ENCODE measurements around the gene RASGRF1.
"Not testable (repeated sequence)": the region's sequence is repeated elsewhere in the genome, so short reads cannot be mapped to it uniquely, and the experiment has no call there.

The RASGRF1 gene

GRCh38 chr15:78937132-78937739, 153.3 kb downstream of the RASGRF1 start:
- peak in 1 of 2 donors; percentile 3 for DNase-seq (ENCODE audit: extremely low read depth in 1 of 2, low read depth in 1 of 2)

- DNase-seq (ENCODE audit: extremely low read depth in 1 of 2, low read depth in 1 of 2): no peak
These were observed 155.9 kb downstream of the RASGRF1 start for GRCh38 chr15:78934655-78935023.

DNA sequence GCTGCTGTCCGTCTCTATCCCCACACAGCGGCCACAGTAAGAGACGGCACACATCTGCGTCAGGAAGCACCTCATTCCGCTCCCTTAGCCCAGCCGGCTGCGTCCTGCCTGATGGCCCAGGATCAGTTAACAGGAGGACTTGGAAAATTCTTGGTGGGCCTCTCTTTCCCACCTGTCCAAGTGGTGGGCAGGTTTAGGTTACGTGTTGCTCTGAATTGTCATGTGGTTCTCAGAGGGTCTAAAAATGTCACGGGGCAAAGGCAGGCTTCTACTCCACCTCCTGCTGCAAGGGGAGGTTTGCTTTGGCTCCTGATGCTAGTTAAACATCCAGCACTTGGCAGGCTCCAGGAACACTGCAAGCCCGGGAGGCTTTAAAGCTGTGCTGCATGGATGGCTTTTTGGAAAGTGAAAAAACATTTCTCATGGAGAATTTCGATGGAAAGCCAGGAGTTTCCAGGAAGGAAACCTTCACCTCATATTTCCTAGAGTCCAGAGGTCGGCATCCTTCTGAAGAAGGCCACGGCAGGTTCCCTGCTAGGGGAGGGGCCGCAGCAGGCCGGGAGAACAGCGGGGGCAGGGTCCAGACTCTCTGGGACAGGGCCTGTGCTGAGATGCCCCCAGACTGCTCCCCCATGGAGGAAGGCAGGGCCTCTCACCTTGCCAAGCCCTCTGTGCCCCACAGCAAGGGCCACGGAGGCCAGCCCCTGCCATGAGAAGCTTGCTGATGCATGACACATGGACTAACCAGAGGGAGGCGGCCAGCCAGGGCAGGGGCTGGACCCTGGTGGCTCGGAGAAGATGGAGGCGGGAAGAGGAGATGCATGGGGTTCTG, 156.5 kb downstream of the RASGRF1 start:
- DNase-seq (ENCODE audit: extremely low read depth in 1 of 2, low read depth in 1 of 2): no peak

GRCh38 chr15:78933187-78933822, 157.3 kb downstream of the RASGRF1 start:
- no peak for DNase-seq (ENCODE audit: extremely low read depth in 1 of 2, low read depth in 1 of 2)

DNA sequence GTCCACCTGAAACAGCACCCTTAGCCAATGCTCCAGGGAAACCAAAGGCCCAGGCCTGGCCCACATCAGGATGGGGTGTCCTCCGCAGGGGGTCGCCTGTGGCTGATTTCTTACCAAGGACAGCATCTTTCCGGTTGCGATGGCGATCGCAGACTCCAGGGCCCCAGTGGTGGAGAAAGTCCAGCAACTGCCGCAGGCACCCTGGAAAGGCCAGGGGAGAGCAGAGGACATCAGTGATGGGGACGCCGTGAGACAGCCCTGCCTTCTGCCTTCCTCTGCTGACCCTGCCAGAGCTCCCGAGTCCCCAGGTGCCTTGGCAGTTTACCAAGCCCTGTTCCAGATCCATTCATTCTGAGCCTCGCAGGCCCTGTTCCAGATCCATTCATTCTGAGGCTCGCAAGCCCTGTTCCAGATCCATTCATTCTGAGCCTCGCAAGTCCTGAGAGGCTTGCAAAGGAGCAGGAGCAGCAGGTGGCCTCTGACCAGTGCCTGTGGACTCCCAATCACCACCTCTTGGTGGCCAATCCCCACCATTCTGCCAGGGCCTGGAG, 158.2 kb downstream of the RASGRF1 start:
- DNase-seq (ENCODE audit: extremely low read depth in 1 of 2, low read depth in 1 of 2): no peak

DNA sequence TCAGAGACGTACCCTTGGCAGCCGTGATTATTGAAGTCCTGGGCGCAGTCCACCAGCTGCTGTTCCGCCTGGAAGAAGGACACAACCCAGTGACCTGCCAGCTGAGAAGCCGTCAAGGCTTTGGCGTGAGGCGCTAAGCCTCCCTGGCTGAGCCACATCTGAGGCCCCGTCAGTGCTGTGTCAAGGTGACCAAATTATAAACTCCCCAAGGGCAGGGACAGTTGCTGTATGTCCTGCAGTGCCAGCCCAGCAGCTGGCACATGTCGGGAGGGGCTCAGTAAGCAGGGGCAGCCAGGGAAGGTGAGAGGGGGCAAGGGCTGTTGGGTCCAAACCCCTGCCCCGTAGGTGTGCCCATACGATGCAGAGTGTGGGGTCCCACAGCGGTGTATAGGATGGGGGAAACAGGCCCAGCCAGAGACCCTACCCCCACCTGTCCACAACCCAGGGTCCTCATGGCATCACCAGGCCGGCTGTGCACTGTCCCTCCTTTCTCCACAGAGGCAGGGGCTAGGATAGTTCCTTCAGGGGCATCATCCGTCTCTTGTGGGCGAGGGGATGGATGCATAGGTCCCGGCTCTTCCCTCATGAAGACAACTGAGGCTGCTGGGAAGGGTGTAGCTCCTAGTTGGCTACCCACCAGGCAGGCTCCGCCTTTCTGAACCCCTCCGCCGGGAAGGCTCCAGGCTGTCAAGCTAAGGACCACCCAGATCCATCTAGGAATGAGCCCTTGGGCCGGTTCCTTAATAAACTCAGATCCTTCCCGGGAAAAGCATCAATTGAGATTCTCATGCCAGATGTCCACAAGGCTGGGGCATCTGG, 158.9 kb downstream of the RASGRF1 start:
- no peak for DNase-seq (ENCODE audit: extremely low read depth in 1 of 2, low read depth in 1 of 2)

GRCh38 chr15:78930577-78931388, 159.8 kb downstream of the RASGRF1 start:
- DNase-seq (ENCODE audit: extremely low read depth in 1 of 2, low read depth in 1 of 2): no peak

- no peak for DNase-seq (ENCODE audit: extremely low read depth in 1 of 2, low read depth in 1 of 2)
These were observed 160.9 kb downstream of the RASGRF1 start for GRCh38 chr15:78929536-78930264.

GRCh38 chr15:78928616-78929093, 161.9 kb downstream of the RASGRF1 start:
- DNase-seq (ENCODE audit: extremely low read depth in 1 of 2, low read depth in 1 of 2): no peak

GRCh38 chr15:78928176-78928575, 162.4 kb downstream of the RASGRF1 start:
- not testable (repeated sequence) for DNase-seq (ENCODE audit: extremely low read depth in 1 of 2, low read depth in 1 of 2)

DNA sequence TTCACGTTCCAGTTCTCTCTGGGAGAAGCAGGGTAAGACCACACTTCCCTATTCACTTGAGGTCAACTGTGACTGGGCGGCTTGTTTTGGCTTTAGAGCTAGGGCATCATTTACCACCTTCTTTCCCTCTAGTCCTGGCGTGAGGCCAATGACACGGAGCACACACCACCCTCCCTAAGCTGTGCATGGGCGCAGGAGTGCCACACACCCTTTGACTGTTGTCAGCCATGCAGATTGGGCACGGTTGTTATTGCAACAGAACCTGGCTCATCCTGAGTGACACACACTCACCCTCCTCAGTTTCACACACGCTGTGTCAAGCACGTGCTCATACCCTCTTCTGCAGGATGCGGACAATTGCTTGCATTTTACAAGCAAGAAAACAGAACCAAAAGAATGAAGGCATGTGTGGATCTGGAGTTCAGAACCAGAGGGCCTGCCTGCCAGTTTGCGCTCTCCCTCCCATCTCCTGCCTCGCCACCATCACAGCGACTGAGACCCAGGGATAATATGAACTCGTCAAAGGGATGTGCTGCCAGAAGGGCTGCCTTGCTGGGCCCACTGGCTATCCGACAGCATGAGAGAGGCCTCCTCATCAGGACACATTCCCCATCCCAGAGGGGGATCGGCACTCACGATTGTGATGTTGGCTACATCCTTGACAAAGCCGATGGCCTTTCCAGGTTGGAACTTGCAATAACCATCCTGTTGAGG, 163.3 kb downstream of the RASGRF1 start:
- DNase-seq (ENCODE audit: extremely low read depth in 1 of 2, low read depth in 1 of 2): no peak

GRCh38 chr15:78925956-78926743, 164.4 kb downstream of the RASGRF1 start:
- DNase-seq (ENCODE audit: extremely low read depth in 1 of 2, low read depth in 1 of 2): no peak

GRCh38 chr15:78925076-78925624, 165.4 kb downstream of the RASGRF1 start:
- no peak for DNase-seq (ENCODE audit: extremely low read depth in 1 of 2, low read depth in 1 of 2)

DNA sequence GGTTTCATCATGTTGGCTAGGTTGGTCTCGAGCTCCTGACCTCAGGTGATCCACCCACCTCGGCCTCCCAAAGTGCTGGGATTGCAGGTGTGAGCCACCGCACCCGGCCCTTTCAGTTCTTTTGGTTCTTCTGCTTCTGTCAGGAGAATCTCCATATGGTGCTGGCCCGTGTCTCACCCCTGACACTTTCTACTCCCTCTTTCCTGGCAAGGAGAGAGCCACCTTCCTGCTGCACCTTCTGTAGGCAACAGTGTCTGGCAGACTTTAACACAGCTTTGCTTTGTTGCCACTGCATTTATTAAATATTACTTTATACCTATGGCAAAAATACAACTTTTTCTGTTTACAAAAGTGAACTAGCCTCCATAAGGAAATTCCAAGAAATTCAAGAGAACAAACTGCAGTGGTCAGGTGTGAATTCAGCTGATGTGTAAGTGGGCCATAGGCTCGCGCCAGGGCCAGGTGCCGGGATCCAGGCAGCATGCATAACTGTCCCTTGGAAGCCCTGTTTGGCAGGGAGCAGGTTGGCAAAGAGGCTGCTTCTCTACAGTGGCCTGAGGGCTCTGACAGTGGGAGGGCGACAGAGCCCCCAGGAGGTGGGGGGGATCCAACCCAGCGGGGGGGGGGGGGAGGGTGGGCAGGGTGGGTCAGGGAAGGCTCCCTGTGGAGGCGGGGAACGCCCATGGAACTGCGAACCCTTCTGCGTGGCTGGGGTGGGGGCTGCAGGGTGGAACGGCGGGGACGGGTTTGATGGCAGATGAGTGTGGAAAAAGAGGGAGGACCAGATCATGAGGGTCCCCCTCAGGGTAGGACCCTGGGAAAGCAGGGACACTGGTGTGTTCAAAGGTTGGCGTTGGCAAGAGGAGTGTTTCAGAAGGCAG, 166.9 kb downstream of the RASGRF1 start:
- DNase-seq (ENCODE audit: extremely low read depth in 1 of 2, low read depth in 1 of 2): no peak

DNA sequence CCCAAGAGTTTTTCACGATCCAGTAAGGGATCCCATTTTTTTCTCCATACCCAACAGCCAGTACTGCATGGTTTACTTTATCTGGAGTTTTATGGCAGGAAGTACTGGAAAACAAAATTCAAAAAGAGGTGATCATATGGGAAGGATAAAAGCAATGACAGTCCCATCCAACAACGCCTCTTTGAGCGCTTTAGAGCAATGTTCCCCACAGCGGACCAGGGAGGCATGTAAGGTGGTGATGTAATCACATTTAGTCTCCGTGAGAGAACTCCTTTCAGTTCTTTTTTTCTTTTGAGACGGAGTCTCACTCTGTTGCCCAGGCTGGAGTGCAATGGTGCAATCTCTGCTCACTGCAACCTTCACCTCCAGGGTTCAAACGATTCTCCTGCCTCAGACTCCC, 167.6 kb downstream of the RASGRF1 start:
- no peak for DNase-seq (ENCODE audit: extremely low read depth in 1 of 2, low read depth in 1 of 2)

DNA sequence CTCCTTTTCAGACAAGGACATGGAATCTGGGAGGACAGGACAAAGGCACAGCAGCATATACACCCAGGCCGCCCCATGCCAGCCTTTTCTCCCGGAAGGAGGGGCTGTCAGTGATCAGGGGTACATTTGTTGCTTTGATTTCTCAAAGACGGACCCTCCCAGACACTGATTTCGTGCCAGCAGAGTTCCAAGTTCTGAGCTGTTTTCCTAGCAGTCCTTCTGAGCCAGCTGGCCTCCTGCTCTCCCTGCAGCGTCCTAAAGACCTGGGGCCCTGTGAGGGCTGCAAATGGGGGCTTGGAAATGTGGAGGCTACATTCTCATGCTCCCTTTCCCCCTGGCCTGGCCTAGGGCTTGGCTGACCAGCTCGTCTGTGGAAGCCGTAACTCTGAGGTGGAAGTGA, 168.1 kb downstream of the RASGRF1 start:
- DNase-seq (ENCODE audit: extremely low read depth in 1 of 2, low read depth in 1 of 2): no peak

DNA sequence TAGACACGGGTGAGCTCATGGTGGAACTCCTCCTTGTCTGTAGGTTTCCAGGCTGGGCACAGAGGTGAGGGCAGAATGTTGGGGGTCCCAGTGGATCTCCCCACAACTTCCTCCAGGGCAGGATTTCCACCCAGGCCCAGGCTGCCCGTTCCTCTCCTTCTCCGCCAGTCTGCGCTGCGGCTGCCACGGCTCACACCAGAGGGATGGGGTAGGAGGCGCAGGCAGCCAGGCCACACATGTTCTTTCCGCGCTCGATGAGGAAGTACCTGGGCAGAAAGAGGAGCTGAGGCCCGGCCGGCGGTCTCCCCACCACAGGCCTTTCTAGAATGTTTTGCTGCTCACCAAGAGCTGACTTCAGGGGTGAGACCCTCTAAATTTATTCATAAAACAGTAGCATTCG, 168.6 kb downstream of the RASGRF1 start:
- no peak for DNase-seq (ENCODE audit: extremely low read depth in 1 of 2, low read depth in 1 of 2)
